ENCODE measurements around the gene CSNK1A1.

GRCh38 chr5:149594206-149594895, 43.1 kb upstream of the CSNK1A1 start:
- no peak for TF ChIP-seq TAF1 (IDR thresholded peaks at IDR 0.05; ENCODE audit: borderline replicate concordance, insufficient read depth, low read length)
- TF ChIP-seq POLR2AphosphoS5 (IDR thresholded peaks at IDR 0.05; ENCODE audit: low read depth, low read length), result no peak
- no peak for TF ChIP-seq SIN3A (IDR thresholded peaks at IDR 0.05; ENCODE audit: borderline replicate concordance, insufficient read depth, low read length)
- TF ChIP-seq, protein P1, sequence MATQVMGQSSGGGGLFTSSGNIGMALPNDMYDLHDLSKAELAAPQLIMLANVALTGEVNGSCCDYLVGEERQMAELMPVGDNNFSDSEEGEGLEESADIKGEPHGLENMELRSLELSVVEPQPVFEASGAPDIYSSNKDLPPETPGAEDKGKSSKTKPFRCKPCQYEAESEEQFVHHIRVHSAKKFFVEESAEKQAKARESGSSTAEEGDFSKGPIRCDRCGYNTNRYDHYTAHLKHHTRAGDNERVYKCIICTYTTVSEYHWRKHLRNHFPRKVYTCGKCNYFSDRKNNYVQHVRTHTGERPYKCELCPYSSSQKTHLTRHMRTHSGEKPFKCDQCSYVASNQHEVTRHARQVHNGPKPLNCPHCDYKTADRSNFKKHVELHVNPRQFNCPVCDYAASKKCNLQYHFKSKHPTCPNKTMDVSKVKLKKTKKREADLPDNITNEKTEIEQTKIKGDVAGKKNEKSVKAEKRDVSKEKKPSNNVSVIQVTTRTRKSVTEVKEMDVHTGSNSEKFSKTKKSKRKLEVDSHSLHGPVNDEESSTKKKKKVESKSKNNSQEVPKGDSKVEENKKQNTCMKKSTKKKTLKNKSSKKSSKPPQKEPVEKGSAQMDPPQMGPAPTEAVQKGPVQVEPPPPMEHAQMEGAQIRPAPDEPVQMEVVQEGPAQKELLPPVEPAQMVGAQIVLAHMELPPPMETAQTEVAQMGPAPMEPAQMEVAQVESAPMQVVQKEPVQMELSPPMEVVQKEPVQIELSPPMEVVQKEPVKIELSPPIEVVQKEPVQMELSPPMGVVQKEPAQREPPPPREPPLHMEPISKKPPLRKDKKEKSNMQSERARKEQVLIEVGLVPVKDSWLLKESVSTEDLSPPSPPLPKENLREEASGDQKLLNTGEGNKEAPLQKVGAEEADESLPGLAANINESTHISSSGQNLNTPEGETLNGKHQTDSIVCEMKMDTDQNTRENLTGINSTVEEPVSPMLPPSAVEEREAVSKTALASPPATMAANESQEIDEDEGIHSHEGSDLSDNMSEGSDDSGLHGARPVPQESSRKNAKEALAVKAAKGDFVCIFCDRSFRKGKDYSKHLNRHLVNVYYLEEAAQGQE (IDR thresholded peaks at IDR 0.05; ENCODE audit: insufficient read depth in 1 of 2, low read depth in 2 of 2, low read length in 2 of 2), result no peak
- no peak for TF ChIP-seq FOXP2 (optimal IDR thresholded peaks at IDR 0.05; ENCODE audit: borderline replicate concordance, extremely low read depth, extremely low read length, insufficient read depth)

Measured in PFSK-1 (cell line).